Measurements from ENCODE around the gene CDK3.
"Not testable (repeated sequence)": the region's sequence is repeated elsewhere in the genome, so short reads cannot be mapped to it uniquely, and the experiment has no call there.

The CDK3 gene

GRCh38 chr17:76039121-76039520, 38.5 kb downstream of the CDK3 start:
- DNase-seq (ENCODE audit: low read depth), result no peak

DNA sequence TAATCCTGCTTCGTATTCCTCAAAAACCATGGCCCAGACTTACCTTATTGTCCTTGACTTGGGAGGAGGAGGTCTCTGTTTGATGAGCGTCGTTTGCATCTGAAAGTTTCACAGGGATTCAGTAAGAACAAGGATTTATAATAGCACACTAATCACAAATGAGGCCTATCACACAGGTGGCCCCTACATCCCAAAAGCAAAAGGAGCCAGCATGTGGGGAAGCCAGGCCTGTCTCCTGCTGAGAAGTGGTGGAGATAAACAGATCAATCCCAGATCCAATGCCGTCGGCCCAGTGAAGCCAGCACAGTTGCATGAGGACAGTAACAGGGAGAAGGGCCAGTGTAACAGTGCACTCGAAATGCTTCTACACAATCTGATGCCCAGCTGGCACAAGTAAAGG, 39.7 kb downstream of the CDK3 start:
- DNase-seq (ENCODE audit: low read depth), result no peak

GRCh38 chr17:76042868-76043267, 42.2 kb downstream of the CDK3 start:
- not testable (repeated sequence) for DNase-seq (ENCODE audit: low read depth)

DNA sequence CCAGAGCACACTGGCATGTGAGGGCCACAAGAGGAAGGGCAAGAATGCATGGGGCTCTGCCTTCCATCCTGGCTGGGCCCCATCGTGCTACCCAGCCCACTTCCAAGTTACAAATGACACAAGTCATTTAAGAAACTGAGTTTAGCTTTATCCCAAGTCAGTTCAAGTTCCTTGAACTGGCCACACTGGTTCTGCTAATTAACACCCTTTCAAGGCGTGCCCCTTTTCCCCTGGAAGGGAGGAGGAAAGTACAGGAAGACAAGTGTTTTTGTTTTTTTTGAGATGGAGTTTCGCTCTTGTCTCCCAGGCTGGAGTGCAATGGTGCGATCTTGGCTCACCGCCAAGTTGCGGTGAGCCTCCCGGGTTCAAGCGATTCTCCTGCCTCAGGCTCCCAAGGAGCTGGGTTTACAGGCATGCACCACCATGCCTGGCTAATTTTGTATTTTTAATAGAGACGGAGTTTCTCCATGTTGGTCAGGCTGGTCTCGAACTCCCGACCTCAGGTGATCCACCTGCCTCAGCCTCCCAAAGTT, 43.9 kb downstream of the CDK3 start:
- not testable (repeated sequence) for DNase-seq (ENCODE audit: low read depth)

DNA sequence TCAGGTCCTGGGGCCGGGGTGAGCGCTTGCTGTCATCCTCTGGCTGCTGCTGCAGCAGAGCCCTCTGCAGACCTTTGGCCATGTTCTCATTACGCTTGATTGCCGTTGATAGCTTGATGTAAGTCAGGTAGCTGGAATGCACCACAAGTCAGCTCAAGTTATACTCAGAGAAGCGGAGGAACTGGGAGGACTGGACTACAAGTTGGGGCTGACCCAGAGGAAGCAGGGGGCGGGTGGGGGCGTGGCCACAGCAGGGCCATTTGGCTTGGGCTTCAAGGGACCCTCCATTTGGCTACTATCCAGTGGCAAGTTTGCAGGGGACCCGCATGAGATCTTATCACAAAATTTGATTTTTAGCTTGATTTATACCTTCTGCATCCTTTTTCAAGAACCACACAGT, 45.4 kb downstream of the CDK3 start:
- DNase-seq (ENCODE audit: low read depth), result no peak

DNA sequence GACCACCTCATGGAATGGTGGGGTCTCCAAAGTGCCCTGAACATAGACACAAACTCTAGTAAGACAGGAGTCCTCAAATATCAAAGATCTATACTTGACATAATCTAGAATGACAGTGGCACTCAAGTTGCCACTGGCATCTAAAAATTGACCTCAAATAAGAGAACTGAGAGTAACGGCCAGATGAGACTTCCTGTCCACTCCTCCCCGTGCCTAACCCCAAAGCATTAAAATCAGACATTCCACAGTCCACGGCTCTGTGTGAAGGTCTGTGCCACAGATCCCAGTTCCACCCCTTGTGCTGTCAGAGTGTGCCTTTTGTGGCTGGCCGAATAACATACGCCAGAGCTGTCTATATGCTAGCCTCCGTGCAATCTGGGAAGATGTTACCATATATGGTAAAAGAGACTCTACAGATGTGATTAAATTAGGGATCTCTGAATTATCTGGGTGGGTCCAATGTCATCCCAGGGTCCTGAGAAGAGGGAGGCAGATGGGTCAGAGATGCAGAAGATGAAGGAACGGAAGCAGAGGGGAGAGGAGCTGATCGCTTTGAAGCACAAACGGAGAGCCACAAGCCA, 47.5 kb downstream of the CDK3 start:
- no peak for DNase-seq (ENCODE audit: low read depth)

DNA sequence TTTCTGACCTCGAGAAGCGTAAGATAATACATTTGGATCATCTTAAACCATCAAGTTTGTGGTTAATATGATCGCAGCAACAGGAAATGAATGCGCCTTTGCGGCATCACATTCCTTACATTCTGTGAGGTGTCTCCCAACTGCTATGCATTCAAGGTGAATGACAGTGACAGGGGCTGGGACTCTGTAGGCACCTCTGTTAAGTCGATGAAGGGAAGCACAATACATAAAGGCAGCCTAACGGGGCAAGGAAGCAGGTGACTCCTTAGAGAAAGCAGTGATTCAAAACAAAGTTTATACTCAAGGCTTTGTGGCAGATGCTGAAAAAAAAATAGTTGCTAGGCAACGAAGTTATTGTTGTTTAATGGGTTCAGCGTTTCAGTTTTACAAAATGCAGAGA, 48.1 kb downstream of the CDK3 start:
- no peak for DNase-seq (ENCODE audit: low read depth)

DNA sequence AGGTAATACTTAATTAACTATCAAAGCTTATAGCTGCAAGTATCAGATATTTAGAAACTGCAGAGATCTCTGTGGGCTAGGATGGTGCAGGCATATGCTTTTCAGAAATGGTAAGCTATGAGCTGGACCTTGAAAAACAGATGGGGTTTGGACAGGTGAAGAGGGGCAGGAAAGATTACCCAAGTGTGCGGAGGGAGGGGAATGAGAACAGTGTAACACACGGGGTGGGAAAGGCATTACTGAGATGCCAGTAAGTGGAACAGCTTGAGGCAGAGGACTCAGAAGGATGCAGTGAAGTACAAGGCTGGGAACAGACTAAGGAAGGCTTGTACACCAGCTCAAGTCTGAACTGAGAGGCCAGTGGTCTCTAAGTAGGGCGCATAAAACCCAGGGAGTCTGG, 48.6 kb downstream of the CDK3 start:
- no peak for DNase-seq (ENCODE audit: low read depth)

- DNase-seq (ENCODE audit: low read depth), result no peak
Measured at GRCh38 chr17:76049836-76050537, 49.3 kb downstream of the CDK3 start.

DNA sequence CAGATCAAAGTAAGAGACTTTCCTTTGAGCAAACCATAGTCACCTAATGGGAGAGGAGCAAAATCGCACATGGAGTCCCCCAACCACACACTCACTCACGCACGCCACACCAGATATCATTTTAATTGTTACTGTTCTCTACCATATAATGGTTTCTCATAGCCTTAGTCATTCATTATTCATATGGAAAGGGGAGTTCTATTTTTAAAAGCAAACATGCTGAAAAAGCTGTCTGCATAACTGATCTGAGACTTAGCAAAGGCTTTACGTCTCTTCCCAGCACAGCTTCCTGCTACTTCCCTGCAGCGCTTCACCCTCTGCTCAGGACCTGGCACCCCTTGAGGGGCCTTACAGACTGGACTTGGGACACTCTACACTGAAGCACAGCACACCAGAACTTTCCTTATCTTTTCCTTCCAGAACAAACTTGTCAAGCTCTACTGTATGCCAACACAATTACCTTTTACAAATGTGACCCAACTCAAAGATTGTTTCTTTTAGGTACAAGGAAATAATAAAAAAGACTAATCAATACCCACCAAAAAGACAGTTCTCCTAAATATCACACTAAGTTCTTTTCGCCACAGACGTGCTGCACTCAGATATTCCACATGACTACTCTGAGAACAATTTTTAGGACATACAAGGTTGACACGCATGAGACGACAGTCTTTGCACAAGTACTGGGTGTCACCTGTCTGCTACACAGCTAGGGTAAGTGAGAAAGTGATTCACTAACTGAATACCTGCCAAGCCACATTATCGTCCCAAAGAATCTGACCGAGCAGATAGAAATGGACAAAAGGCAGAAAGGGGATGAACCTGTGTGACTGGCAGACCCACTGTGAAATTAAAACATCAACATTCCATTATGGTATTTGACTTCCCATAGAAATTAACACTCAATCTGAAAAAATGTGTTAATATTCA, 50.1 kb downstream of the CDK3 start:
- DNase-seq (ENCODE audit: low read depth), result no peak

DNA sequence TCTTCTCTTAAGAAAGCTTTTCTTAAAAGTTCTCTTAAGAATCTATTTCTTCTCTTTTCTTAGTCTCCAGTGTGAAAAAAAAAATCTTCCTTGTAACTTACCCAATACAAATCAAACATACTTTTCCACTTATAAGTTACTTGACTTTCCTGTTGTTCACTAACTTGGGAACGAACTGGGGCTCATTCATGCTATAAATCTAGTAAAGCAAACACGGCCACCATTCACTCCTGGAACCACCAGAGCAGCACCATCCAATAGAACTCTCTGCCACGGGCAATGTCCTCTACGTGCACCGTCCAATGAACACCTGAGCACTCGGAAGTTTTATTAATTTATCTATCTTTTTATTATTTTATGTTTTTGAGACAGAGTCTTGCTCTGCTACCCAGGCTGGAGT, 50.9 kb downstream of the CDK3 start:
- DNase-seq (ENCODE audit: low read depth), result no peak

DNA sequence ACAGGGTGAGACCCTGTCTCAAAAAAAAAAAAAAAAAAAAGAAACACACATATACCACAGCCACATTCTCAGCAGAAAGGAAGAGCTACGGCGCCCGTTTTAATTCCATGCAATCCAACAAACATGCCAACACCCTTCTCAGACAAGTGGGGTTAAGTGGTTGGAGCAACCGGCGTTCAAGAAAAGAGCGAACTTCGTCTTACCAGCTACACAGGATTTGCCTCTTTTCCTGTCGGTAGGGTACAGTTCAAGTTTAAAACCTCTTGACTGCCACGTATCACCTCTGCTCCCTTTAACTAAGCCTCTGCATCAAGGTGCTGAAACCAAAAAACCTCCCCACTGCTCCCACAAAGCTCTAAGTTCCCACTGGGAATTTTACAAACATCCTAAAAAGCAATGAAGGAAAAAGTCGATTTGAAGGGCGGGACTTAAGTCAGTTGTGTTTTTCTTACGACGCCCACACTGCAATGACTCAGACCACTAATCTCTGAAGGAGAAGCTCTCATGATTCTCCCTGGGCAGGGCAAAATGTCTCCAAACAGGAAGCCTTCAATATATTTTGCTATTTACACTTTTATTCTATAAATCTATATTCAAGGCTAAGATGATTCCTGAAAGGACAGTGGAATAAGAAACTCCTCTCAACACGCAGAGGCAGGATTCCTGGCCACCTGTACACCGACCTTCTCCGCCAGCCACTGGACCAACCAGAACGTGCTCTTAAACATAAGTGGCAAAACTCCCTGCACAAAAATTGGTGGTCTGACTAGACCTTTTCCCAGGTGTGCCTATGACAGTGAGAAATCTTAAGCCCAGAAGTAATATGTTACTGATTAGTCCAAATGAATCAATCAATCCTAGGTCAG, 52.8 kb downstream of the CDK3 start:
- no peak for DNase-seq (ENCODE audit: low read depth)

- no peak for DNase-seq (ENCODE audit: low read depth)
Measured at GRCh38 chr17:76054112-76054476, 53.4 kb downstream of the CDK3 start.
